Activated B cell treated with CpG ODN at 0.5 μM for 24 hours (primary cell): Measurements from ENCODE around the gene EPS8L2. TPM values are rescaled to one million over a fixed set of nuclear protein-coding genes. Genes with fewer than 3 reads are reported as not detected.

Experiments
- ATAC-seq: fragments of 200-7000 bp; cut with Tn5 transposase; one replicate; pipeline ENCODE4 v1.10.0; 2021; ENCODE audit warnings: low read depth, mild to moderate bottlenecking, moderate library complexity
- CTCF ChIA-PET: fragments of 350-600 bp; sonication (Branson Sonifier 250); formaldehyde crosslinking; loops from one replicate; lab custom pipeline; 2021; ENCODE audit warnings: antibody characterized with exemption; lab: Charles Lee
- POLR2A ChIA-PET: fragments of 350-600 bp; sonication (Branson Sonifier 250); formaldehyde crosslinking; loops from one replicate; lab custom pipeline; 2021; ENCODE audit warnings: antibody characterized with exemption; lab: Charles Lee
- DNase-seq: peaks from one replicate; pipeline ENCODE4 v3.0.0; 2022
- H3K27ac Mint-ChIP-seq: one replicate; pipeline ENCODE4 v1.8.0; 2020; ENCODE audit warnings: mixed read lengths
- H3K27me3 Mint-ChIP-seq: one replicate; pipeline ENCODE4 v1.8.0; 2021; ENCODE audit warnings: mixed read lengths
- H3K36me3 Mint-ChIP-seq: one replicate; pipeline ENCODE4 v1.8.0; 2021; ENCODE audit warnings: low read depth, mixed read lengths
- H3K4me1 Mint-ChIP-seq: one replicate; pipeline ENCODE4 v1.8.0; 2021; ENCODE audit warnings: mixed read lengths
- H3K4me3 Mint-ChIP-seq: one replicate; pipeline ENCODE4 v1.8.0; 2020; ENCODE audit warnings: mild to moderate bottlenecking, mixed read lengths
- H3K9me3 Mint-ChIP-seq: one replicate; pipeline ENCODE4 v1.8.0; 2020; ENCODE audit warnings: mixed read lengths
- CTCF ChIP-seq: fragments of 200-600 bp; IDR thresholded peaks from one replicate; pipeline ENCODE4 v1.8.0; 2022; ENCODE audit warnings: antibody characterized with exemption, mild to moderate bottlenecking
- intact Hi-C: fragments of 100-400 bp; cut with micrococcal nuclease; formaldehyde crosslinking; loops from one replicate; pipeline ENCODE4 v1.15.1; 2024
- total RNA-seq: library from RNA; stranded (reverse); gene quantifications from 2 replicates; pipeline ENCODE4 v1.2.3, GENCODE V29; 2022

The EPS8L2 gene
- total RNA-seq: 5.6 and 5.9 TPM in 2 replicates

DNA sequence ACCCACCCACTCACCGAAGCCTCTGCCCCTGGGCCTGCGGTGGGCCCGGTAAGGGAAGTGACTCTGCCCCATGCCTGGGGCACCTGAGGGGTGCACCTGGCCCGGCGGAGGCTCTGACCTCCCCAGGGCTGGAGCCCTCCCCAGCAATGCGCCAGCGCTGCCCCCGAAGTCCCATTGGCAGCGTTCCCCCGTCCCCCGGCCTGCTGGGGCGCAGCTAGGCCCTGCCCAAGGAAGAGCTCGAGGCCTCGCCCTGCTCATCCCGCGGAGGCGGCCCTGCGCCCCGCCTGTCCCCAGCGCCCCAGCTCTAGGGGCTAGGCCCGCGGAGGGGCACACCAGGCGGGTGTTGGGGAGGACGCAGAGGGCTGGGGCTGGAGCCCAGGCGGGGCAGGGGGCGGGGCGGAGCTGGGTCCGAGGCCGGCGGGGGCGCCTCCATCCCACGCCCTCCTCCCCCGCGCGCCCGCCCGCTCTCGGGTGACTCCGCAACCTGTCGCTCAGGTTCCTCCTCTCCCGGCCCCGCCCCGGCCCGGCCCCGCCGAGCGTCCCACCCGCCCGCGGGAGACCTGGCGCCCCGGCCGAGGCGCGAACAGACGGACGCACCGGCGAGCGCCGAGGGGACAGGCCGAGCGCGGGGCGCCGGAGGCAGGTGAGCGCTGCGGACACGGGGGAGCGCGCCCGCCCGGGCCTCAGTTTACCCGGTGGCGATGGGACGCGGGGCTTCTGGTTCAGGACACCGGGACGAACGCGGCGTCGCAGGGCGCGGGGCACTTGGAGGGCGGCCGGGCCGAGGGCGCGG, at the start of gene EPS8L2:
Gene EPS8L2, plus strand, starts transcription at position 586 of the 793 bp plus-strand sequence. CDS start 3,177 bp downstream, outside the sequence.
- H3K27me3 Mint-ChIP-seq: peaks cover 13% of the 10 kb centered on the region
- ChIA-PET CTCF (interaction anchor here (1.4 kb wide), 1 partner anchor 9 kb away, joined by 7 read pairs; no protein-coding TSS in a partner anchor), POLR2A (interaction anchor here (1.0 kb wide), 1 partner anchor 9 kb away, joined by 4 read pairs; no protein-coding TSS in a partner anchor)
- no peak within 1 kb of the TSS for H3K27ac Mint-ChIP-seq
- intact Hi-C loops: no loop called here
- DNase-seq (no peak), ATAC-seq (peak; percentile 63)
- H3K36me3 Mint-ChIP-seq: peaks cover 9% of the 10 kb centered on the region
- H3K4me3 Mint-ChIP-seq: no peak within 1 kb of the TSS
- no peak for TF ChIP-seq CTCF
- H3K4me1 Mint-ChIP-seq: peaks cover 14% of the 10 kb centered on the region
- no peaks in the 10 kb centered on the region for H3K9me3 Mint-ChIP-seq

- intact Hi-C loops: no loop called here
- Mint-ChIP-seq H3K4me3 (no peak overlapping the region), H3K27me3 (no peaks in the 10 kb centered on the region), H3K9me3 (no peaks in the 10 kb centered on the region), H3K4me1 (peaks cover 4% of the 10 kb centered on the region), H3K27ac (no peak overlapping the region), H3K36me3 (peaks cover 36% of the 10 kb centered on the region)
- ChIA-PET CTCF (no interaction called here), POLR2A (no interaction called here)
- DNase-seq: no peak
- no peak for TF ChIP-seq CTCF
- no peak for ATAC-seq
Observed at GRCh38 chr11:656426-656825, 49.6 kb upstream of the EPS8L2 start.

GRCh38 chr11:656866-657265, 49.2 kb upstream of the EPS8L2 start:
- POLR2A ChIA-PET: interaction anchor here (1.0 kb wide), 1 partner anchor 62 kb away, joined by 3 read pairs; no protein-coding TSS in a partner anchor
- no peak for ATAC-seq

DNA sequence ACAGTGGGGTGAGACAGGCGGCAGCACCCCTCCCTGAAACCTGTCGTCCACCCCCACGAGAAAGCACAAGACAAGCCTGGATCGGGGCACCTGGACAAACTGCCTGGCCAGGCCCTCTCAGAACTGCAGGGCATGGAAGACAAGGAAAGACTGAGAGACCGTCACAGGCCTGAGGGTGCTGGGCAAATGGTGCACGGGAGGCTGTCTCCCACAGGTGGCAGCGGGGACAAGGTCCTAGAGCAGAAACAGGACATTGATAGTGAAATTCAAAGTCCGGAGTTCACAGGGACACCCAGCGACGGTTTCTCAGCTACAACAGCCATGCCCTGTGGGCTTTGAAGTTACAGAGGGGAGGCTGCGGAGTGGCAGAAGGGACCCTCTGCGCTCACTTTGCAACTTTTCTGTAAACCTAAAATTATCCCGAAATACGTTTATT, 48.3 kb upstream of the EPS8L2 start:
- ATAC-seq (no peak), DNase-seq (no peak)
- no peak for TF ChIP-seq CTCF
- CTCF ChIA-PET: no interaction called here
- POLR2A ChIA-PET: interaction anchor here (0.6 to 1.0 kb wide), 2 partner anchors 61 to 148 kb away, joined by 3 to 7 read pairs; no protein-coding TSS in a partner anchor
- H3K27me3 Mint-ChIP-seq: no peaks in the 10 kb centered on the region
- peaks cover 4% of the 10 kb centered on the region for H3K4me1 Mint-ChIP-seq
- H3K4me3 Mint-ChIP-seq: no peak overlapping the region
- intact Hi-C loops: no loop called here
- H3K36me3 Mint-ChIP-seq: peaks cover 36% of the 10 kb centered on the region
- H3K27ac Mint-ChIP-seq: no peak overlapping the region
- H3K9me3 Mint-ChIP-seq: no peaks in the 10 kb centered on the region

More at GRCh38 chr11:656866-657265, 49.2 kb upstream of the EPS8L2 start:
- no peak for DNase-seq
- Mint-ChIP-seq H3K9me3 (no peaks in the 10 kb centered on the region), H3K4me3 (no peak overlapping the region), H3K27ac (no peak overlapping the region), H3K27me3 (no peaks in the 10 kb centered on the region), H3K4me1 (peaks cover 4% of the 10 kb centered on the region), H3K36me3 (peaks cover 37% of the 10 kb centered on the region)
- CTCF ChIA-PET: no interaction called here
- TF ChIP-seq CTCF: no peak
- intact Hi-C loops: no loop called here

GRCh38 chr11:659532-660085, 46.4 kb upstream of the EPS8L2 start:
- Mint-ChIP-seq H3K9me3 (no peaks in the 10 kb centered on the region), H3K36me3 (peaks cover 39% of the 10 kb centered on the region), H3K27me3 (no peaks in the 10 kb centered on the region), H3K4me1 (peaks cover 4% of the 10 kb centered on the region), H3K27ac (no peak overlapping the region), H3K4me3 (no peak overlapping the region)
- no peak for TF ChIP-seq CTCF
- peak; percentile 37 for ATAC-seq
- CTCF ChIA-PET: no interaction called here
- no peak for DNase-seq
- intact Hi-C loops: no loop called here
- POLR2A ChIA-PET: no interaction called here
